Nephron (organoid): ENCODE data around the gene CACNA1C.
"Not testable (repeated sequence)": the region's sequence is repeated elsewhere in the genome, so short reads cannot be mapped to it uniquely, and the experiment has no call there.

Experiments
- H3K27ac Mint-ChIP-seq, 3 experiments: 2 replicates each; pipeline ENCODE4 v1.8.0; 2020; ENCODE audit warnings: mixed read lengths in 3 of 3, mild to moderate bottlenecking in 2 of 3, moderate library complexity in 1 of 3
- H3K27me3 Mint-ChIP-seq: 2 replicates; pipeline ENCODE4 v1.8.0; 2021; ENCODE audit warnings: low read depth, mild to moderate bottlenecking, moderate library complexity, mixed read lengths
- H3K36me3 Mint-ChIP-seq: 2 replicates; pipeline ENCODE4 v1.8.0; 2020; ENCODE audit warnings: low read depth, mixed read lengths
- H3K4me1 Mint-ChIP-seq: 2 replicates; pipeline ENCODE4 v1.8.0; 2020; ENCODE audit warnings: mixed read lengths
- H3K4me3 Mint-ChIP-seq, 3 experiments: 2 replicates each; pipeline ENCODE4 v1.8.0; 2020; ENCODE audit warnings: mild to moderate bottlenecking in 3 of 3, mixed read lengths in 3 of 3, moderate library complexity in 2 of 3
- H3K9me3 Mint-ChIP-seq: 2 replicates; pipeline ENCODE4 v1.8.0; 2020; ENCODE audit warnings: mixed read lengths
- CTCF ChIP-seq, 3 experiments: fragments of 200-600 bp; sonication (generic); IDR thresholded peaks; one replicate each; pipeline ENCODE4 v1.5.0; 2021; ENCODE audit warnings: antibody characterized with exemption in 3 of 3; ENCODE audit not compliant: unreplicated experiment in 3 of 3

Gene CACNA1C

DNA sequence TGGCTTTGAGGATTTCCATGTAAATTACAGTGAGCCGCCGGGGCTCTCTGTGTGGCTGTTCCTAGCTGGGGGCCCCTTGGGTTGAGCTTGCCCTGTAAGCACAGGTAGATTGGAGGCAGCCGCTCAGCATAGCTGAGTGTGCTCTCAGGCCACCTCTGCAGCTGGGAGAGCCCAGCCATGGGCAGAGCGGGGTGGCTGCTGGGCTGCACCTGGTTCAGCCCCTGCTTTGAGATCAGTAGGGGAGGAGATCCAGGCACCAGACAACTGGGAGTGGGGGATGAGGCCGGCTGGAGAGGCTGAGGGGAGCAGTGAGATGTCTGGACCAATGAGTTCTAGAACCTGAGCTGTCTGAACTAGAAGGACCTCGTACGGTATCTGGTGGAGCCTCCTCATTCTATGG is 44.8 kb downstream of the CACNA1C start:
- Mint-ChIP-seq H3K36me3 (no peaks in the 10 kb centered on the region), H3K9me3 (no peaks in the 10 kb centered on the region), H3K4me1 (peaks cover 16% of the 10 kb centered on the region), H3K4me3 (no peak overlapping the region), H3K27me3 (no peaks in the 10 kb centered on the region), H3K27ac (no peak overlapping the region)
- TF ChIP-seq CTCF (IDR thresholded peaks at IDR 0.05; ENCODE audit: unreplicated experiment in 3 of 3): no peak

DNA sequence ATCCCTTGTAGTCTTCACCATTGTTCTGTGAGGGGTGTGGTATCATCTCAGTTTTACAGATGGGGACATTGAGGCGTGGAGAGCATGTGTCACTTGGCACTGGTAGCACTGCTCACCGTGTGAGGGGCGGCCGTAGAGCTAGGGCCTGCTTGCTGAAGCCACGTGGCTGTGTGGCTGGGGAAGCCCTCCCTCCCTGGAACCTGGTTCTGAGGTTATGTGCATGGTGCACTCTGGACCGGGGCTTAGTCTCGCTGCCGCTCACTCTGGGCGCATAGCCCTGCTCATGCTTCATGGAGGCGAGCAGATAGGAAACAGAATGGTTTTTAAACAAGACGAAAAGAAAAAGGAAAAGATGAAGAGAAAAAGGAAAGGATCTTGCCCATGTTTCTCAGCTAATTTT is 46.1 kb downstream of the CACNA1C start:
- no peak overlapping the region for H3K27ac Mint-ChIP-seq
- no peak for TF ChIP-seq CTCF (IDR thresholded peaks at IDR 0.05; ENCODE audit: unreplicated experiment in 3 of 3)

DNA sequence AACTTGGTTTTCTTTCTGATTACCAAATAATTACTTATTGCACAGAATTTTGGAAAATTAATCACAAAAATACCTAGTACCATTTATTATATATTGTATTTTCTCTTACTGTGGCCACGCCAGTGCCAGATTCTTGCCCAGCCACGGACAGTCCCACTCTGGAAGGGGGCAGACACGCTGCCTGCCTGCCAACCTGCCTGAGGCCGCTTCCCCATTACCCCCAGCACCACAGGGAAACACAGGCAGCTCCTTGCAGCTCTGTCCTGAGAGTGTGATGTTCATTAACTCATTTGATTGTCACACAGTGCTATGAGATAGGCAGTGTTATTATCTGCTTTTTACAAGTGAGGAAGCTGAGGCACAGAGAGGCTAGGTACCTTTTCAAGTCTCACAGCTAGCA is 46.8 kb downstream of the CACNA1C start:
- peaks cover 16% of the 10 kb centered on the region for H3K4me1 Mint-ChIP-seq
- no peak overlapping the region for H3K4me3 Mint-ChIP-seq
- no peak overlapping the region for H3K27ac Mint-ChIP-seq

More for the DNA sequence above, 46.1 kb downstream of the CACNA1C start:
- Mint-ChIP-seq H3K4me3 (no peak overlapping the region), H3K36me3 (no peaks in the 10 kb centered on the region), H3K27me3 (no peaks in the 10 kb centered on the region), H3K9me3 (no peaks in the 10 kb centered on the region), H3K4me1 (peaks cover 16% of the 10 kb centered on the region)

GRCh38 chr12:2101359-2101758 is 48.6 kb downstream of the CACNA1C start:
- TF ChIP-seq CTCF (IDR thresholded peaks at IDR 0.05; ENCODE audit: unreplicated experiment in 3 of 3): no peak
- peaks cover 7% of the 10 kb centered on the region for H3K4me1 Mint-ChIP-seq
- H3K4me3 Mint-ChIP-seq: no peak overlapping the region
- no peaks in the 10 kb centered on the region for H3K36me3 Mint-ChIP-seq
- H3K9me3 Mint-ChIP-seq: no peaks in the 10 kb centered on the region
- no peak overlapping the region for H3K27ac Mint-ChIP-seq
- peaks cover 3% of the 10 kb centered on the region for H3K27me3 Mint-ChIP-seq

More for the DNA sequence above, 46.8 kb downstream of the CACNA1C start:
- no peaks in the 10 kb centered on the region for H3K27me3 Mint-ChIP-seq
- no peaks in the 10 kb centered on the region for H3K9me3 Mint-ChIP-seq
- TF ChIP-seq CTCF (IDR thresholded peaks at IDR 0.05; ENCODE audit: unreplicated experiment in 3 of 3): no peak
- H3K36me3 Mint-ChIP-seq: no peaks in the 10 kb centered on the region

DNA sequence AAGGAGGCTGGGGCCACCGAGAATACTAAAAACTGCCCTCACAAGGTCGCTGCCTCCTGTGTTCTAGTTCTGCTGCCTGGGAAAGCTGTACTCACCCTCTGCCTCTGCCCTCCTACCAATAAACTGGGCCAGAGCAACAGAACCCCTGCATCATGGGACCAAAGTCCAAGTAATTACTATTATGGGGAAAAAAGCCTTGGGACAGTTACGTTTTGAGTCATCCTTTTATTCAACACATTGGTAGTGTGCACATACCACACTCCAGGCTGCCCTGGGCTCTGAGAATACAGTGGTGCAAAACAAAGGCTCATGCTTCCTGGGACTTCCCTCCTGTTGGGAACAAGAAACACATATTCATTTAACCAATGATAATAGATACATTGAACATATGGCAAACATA is 49.0 kb downstream of the CACNA1C start:
- H3K9me3 Mint-ChIP-seq: no peaks in the 10 kb centered on the region
- H3K4me3 Mint-ChIP-seq: no peak overlapping the region
- no peak for TF ChIP-seq CTCF (IDR thresholded peaks at IDR 0.05; ENCODE audit: unreplicated experiment in 3 of 3)
- peaks cover 3% of the 10 kb centered on the region for H3K27me3 Mint-ChIP-seq
- H3K27ac Mint-ChIP-seq: no peak overlapping the region
- H3K36me3 Mint-ChIP-seq: no peaks in the 10 kb centered on the region
- H3K4me1 Mint-ChIP-seq: peaks cover 7% of the 10 kb centered on the region

DNA sequence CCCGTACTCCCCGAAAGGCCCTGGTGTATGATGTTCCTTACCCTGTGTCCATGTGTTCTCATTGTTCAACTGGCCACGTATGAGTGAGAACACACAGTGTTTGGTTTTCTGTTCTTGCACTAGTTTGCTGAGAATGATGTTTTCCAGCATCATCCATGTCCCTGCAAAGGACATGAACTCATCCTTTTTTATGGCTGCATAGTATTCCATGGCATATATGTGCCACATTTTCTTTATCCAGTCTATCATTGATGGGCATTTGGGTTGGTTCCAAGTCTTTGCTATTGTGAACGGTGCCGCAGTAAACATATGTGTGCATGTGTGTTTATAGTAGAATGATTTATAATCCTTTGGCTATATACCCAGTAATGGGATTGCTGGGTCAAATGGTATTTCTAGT is 49.9 kb downstream of the CACNA1C start:
- H3K4me3 Mint-ChIP-seq, H3K27ac Mint-ChIP-seq, H3K9me3 Mint-ChIP-seq, H3K27me3 Mint-ChIP-seq, H3K36me3 Mint-ChIP-seq, H3K4me1 Mint-ChIP-seq: not testable (repeated sequence)

GRCh38 chr12:2105387-2105786 is 52.6 kb downstream of the CACNA1C start:
- H3K4me1 Mint-ChIP-seq, H3K36me3 Mint-ChIP-seq: not testable (repeated sequence)

More at GRCh38 chr12:2105387-2105786, 52.6 kb downstream of the CACNA1C start:
- H3K9me3 Mint-ChIP-seq, H3K27me3 Mint-ChIP-seq, H3K27ac Mint-ChIP-seq, H3K4me3 Mint-ChIP-seq: not testable (repeated sequence)
